ENCODE results near the gene CRK. TPM values are rescaled to one million over a fixed set of nuclear protein-coding genes. Genes with fewer than 3 reads are reported as not detected.
"Not testable (repeated sequence)": the region's sequence is repeated elsewhere in the genome, so short reads cannot be mapped to it uniquely, and the experiment has no call there.

The CRK gene
- total and polyA plus RNA-seq, 7 experiments from 2014 or later = 16.9 to 29.0 (median 20.9) TPM

DNA sequence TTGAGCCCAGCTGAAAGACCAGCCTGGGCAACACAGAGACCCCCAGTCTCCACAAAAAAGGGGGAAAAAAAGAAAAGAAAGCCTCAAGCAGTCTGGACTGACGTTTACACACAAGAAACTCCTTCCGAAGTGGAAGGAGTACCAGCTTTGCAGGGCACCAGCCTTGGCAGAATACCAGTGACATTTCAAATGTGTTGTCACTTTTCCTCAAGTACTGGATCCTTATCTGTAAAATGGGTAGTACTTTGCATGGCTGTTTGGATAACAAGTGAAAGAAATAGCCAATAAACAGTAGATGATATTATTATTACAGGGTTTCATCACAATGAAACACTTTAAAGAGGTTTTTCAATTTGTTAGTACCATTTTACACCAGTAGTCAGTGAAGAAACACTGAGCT, 70.2 kb downstream of the CRK start:
- Mint-ChIP-seq H3K27me3 (no peaks in the 10 kb centered on the region), H3K4me3 (peak overlapping the region in 6 of 10 donors; percentile 20 to 45 (median 30)), H3K4me1 (peaks cover 26 to 78% (median 58%) of the 10 kb centered on the region in 7 donors), H3K36me3 (no peaks in the 10 kb centered on the region), H3K9me3 (peaks cover 0 to 2% (median 0%) of the 10 kb centered on the region in 11 donors), H3K27ac (peak overlapping the region in 3 of 9 donors; percentile 28 to 76 (median 60))
- Histone ChIP-seq H3K27ac (ENCODE audit: low read depth, low read length) (no peak overlapping the region), H3K36me3 (ENCODE audit: control insufficient read depth in 2 of 3, insufficient read depth in 3 of 3, low read length in 3 of 3) (no peaks in the 10 kb centered on the region), H3K27me3 (ENCODE audit: control insufficient read depth in 2 of 2, insufficient read depth in 2 of 2, low read length in 2 of 2) (no peaks in the 10 kb centered on the region), H3K9me3 (ENCODE audit: control insufficient read depth in 2 of 3, low read length in 3 of 3) (no peaks in the 10 kb centered on the region), H3K4me1 (ENCODE audit: control insufficient read depth in 2 of 2, insufficient read depth in 2 of 2, low read length in 2 of 2) (peaks cover 48 to 62% of the 10 kb centered on the region in 2 donors), H3K4me3 (ENCODE audit: low read length) (no peak overlapping the region)
- ChIA-PET POLR2A (interaction anchor here (1.1 kb wide), 1 partner anchor 10 kb away, joined by 3 read pairs; no protein-coding TSS in a partner anchor), CTCF (no interaction called here)
- ATAC-seq (no peak), DNase-seq (no peak)
- intact Hi-C loops (cut with micrococcal nuclease) = no loop called here

DNA sequence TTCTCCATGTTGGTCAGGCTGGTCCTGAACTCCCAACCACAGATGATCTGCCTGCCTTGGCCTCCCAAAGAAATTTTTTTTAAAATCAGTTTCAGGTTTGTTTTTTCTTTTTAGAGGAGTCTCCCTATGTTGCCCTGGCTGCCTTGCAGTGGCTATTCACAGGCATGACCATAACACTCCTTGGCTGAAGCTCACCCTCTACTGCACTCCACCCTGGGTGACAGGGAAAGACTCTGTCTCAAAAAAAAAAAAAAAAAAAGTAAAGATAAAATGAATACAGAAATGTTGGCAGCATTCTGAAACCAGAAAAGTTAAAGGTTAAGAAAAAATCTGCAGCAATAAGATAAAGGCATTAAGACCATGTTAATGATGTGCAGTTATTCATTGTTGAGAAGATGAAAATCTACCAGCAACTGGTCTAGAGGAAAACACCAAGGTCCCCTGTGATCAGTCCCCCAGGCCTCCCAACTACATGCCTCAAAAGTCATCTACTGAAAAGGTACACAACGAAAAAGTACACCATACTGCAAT, 71.1 kb downstream of the CRK start:
- Histone ChIP-seq H3K4me3 (ENCODE audit: low read length) (no peak overlapping the region), H3K27me3 (ENCODE audit: control insufficient read depth in 2 of 2, insufficient read depth in 2 of 2, low read length in 2 of 2) (no peaks in the 10 kb centered on the region), H3K9me3 (ENCODE audit: control insufficient read depth in 2 of 3, low read length in 3 of 3) (no peaks in the 10 kb centered on the region), H3K27ac (ENCODE audit: low read depth, low read length) (no peak overlapping the region), H3K4me1 (ENCODE audit: control insufficient read depth in 2 of 2, insufficient read depth in 2 of 2, low read length in 2 of 2) (peaks cover 48 to 62% of the 10 kb centered on the region in 2 donors), H3K36me3 (ENCODE audit: control insufficient read depth in 2 of 3, insufficient read depth in 3 of 3, low read length in 3 of 3) (no peaks in the 10 kb centered on the region)
- Mint-ChIP-seq H3K4me3 (peak overlapping the region in 8 of 10 donors; percentile 2 to 63 (median 32)), H3K27ac (peak overlapping the region in 5 of 9 donors; percentile 41 to 76 (median 51)), H3K36me3 (no peaks in the 10 kb centered on the region), H3K4me1 (peaks cover 26 to 78% (median 59%) of the 10 kb centered on the region in 7 donors), H3K27me3 (no peaks in the 10 kb centered on the region), H3K9me3 (peaks cover 0 to 2% (median 0%) of the 10 kb centered on the region in 11 donors)
- DNase-seq (no peak), ATAC-seq (no peak)
- intact Hi-C loops (cut with micrococcal nuclease) = no loop called here
- ChIA-PET CTCF (no interaction called here), POLR2A (interaction anchor here (1.1 kb wide), 1 partner anchor 9 kb away, joined by 3 read pairs; no protein-coding TSS in a partner anchor)

- POLR2A ChIA-PET = interaction anchor here (0.6 to 1.5 kb wide), 4 partner anchors 14 to 386 kb away, joined by 3 to 5 read pairs (median 4); no protein-coding TSS in a partner anchor
- Histone ChIP-seq H3K27ac (ENCODE audit: low read depth, low read length) (no peak overlapping the region), H3K4me1 (ENCODE audit: control insufficient read depth in 2 of 2, insufficient read depth in 2 of 2, low read length in 2 of 2) (peaks cover 65 to 67% of the 10 kb centered on the region in 2 donors), H3K4me3 (ENCODE audit: low read length) (no peak overlapping the region), H3K27me3 (ENCODE audit: control insufficient read depth in 2 of 2, insufficient read depth in 2 of 2, low read length in 2 of 2) (no peaks in the 10 kb centered on the region), H3K36me3 (ENCODE audit: control insufficient read depth in 2 of 3, insufficient read depth in 3 of 3, low read length in 3 of 3) (peaks cover 0 to 4% (median 0%) of the 10 kb centered on the region in 3 experiments), H3K9me3 (ENCODE audit: control insufficient read depth in 2 of 3, low read length in 3 of 3) (no peaks in the 10 kb centered on the region)
- peak in 1 of 9 donors; percentile 35 for DNase-seq
- H3K9me3 Mint-ChIP-seq = no peaks in the 10 kb centered on the region
- H3K4me1 Mint-ChIP-seq = peaks cover 64 to 85% (median 68%) of the 10 kb centered on the region in 7 donors
- no peaks in the 10 kb centered on the region for H3K27me3 Mint-ChIP-seq
- ATAC-seq = peak; percentile 71
- peaks cover 0 to 5% (median 0%) of the 10 kb centered on the region in 5 donors for H3K36me3 Mint-ChIP-seq
- CTCF ChIA-PET = interaction anchor here (0.6 to 1.3 kb wide), 3 partner anchors 14 to 60 kb away, joined by 3 to 5 read pairs (median 4); no protein-coding TSS in a partner anchor
- peak overlapping the region; percentile 53 to 89 (median 83) for H3K27ac Mint-ChIP-seq
- intact Hi-C loops (cut with micrococcal nuclease) = no loop called here
- H3K4me3 Mint-ChIP-seq = peak overlapping the region in 9 of 10 donors; percentile 16 to 81 (median 55)
Measured at GRCh38 chr17:1379930-1380313, 76.1 kb downstream of the CRK start.

DNA sequence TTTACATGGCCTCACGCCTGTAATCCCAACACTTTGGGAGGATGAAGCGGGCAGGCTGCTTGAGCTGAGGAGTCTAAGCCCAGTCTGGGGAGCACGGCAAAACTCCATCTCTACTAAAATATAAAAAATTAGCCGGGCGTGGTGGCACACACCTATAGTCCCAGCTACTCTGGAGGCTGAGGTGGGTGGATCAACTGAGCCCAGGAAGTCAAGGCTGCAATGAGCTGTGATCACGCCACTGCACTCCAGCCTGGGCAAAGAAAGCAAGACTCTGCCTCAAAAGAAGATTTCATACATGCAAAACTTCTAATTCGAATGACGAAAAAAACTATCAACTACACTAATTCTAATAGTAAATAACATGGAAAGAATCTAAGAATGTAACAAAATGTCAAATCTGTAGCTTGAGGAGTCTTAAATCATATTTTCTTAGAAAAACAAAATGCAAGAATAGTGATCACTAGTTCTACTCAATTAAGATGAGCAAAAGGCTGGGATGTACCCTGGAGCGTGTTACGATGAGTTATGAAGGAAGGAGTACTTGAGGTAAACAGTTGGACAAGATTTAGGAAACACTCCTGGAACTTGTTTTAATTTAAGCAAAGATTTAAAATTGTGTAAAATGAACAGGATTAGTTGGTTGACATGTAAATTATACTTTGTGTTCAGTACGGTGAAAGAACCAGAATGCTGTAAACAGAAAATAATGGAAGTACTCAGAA, 76.7 kb downstream of the CRK start:
- CTCF ChIA-PET = interaction anchor here (0.7 to 1.3 kb wide), 3 partner anchors 14 to 277 kb away, joined by 3 to 4 read pairs (median 3); no protein-coding TSS in a partner anchor
- H3K4me1 Mint-ChIP-seq = peaks cover 69 to 88% (median 72%) of the 10 kb centered on the region in 7 donors

DNA sequence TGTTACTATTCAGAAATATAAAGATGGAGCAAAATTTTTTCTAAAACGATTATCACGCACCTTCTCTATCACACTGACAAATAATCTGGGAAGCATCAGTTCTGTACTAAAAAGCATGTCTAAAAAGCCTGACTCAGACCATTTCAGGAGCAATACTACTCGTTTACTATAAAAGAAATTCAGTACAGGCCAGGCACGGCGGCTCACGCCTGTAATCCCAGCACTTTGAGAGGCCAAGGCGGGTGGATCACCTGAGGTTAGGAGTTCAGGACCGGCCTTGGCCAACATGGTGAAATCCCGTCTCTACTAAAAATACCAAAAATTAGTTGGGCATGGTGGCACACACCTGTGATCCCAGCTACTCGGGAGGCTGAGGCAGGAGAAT, 77.6 kb downstream of the CRK start:
- POLR2A ChIA-PET = interaction anchor here (0.6 kb wide), 1 partner anchor 40 kb away, joined by 3 read pairs; no protein-coding TSS in a partner anchor
- peak overlapping the region in 7 of 10 donors; percentile 17 to 81 (median 56) for H3K4me3 Mint-ChIP-seq
- H3K4me1 Mint-ChIP-seq = peaks cover 70 to 94% (median 75%) of the 10 kb centered on the region in 7 donors
- ATAC-seq; H3K27me3 Mint-ChIP-seq; H3K36me3 ChIP-seq (ENCODE audit: control insufficient read depth in 2 of 3, insufficient read depth in 3 of 3, low read length in 3 of 3); H3K27me3 ChIP-seq (ENCODE audit: control insufficient read depth in 2 of 2, insufficient read depth in 2 of 2, low read length in 2 of 2); H3K27ac ChIP-seq (ENCODE audit: low read depth, low read length); H3K9me3 Mint-ChIP-seq; DNase-seq; H3K4me3 ChIP-seq (ENCODE audit: low read length); H3K9me3 ChIP-seq (ENCODE audit: control insufficient read depth in 2 of 3, low read length in 3 of 3); H3K36me3 Mint-ChIP-seq: not testable (repeated sequence)
- H3K27ac Mint-ChIP-seq = peak overlapping the region in 7 of 9 donors; percentile 15 to 88 (median 76)
- H3K4me1 ChIP-seq (ENCODE audit: control insufficient read depth in 2 of 2, insufficient read depth in 2 of 2, low read length in 2 of 2) = peaks cover 79 to 81% of the 10 kb centered on the region in 2 donors
- intact Hi-C loops (cut with micrococcal nuclease) = loop anchor here in 1 of 2 donors (1.0 kb wide), 1 partner anchor 20 kb away; no protein-coding TSS in a partner anchor
- CTCF ChIA-PET = interaction anchor here (0.7 to 2.7 kb wide), 2 partner anchors 13 to 55 kb away, joined by 3 to 10 read pairs; no protein-coding TSS in a partner anchor

More for the DNA sequence above, 76.7 kb downstream of the CRK start:
- no peaks in the 10 kb centered on the region for H3K9me3 ChIP-seq (ENCODE audit: control insufficient read depth in 2 of 3, low read length in 3 of 3)
- ATAC-seq = no peak
- peak overlapping the region; percentile 53 to 89 (median 73) for H3K27ac Mint-ChIP-seq
- no peaks in the 10 kb centered on the region for H3K27me3 ChIP-seq (ENCODE audit: control insufficient read depth in 2 of 2, insufficient read depth in 2 of 2, low read length in 2 of 2)
- intact Hi-C loops (cut with micrococcal nuclease) = no loop called here
- H3K36me3 Mint-ChIP-seq = peaks cover 0 to 5% (median 0%) of the 10 kb centered on the region in 5 donors
- H3K4me1 ChIP-seq (ENCODE audit: control insufficient read depth in 2 of 2, insufficient read depth in 2 of 2, low read length in 2 of 2) = peaks cover 71 to 72% of the 10 kb centered on the region in 2 donors
- no peaks in the 10 kb centered on the region for H3K9me3 Mint-ChIP-seq
- peak overlapping the region; percentile 24 for H3K27ac ChIP-seq (ENCODE audit: low read depth, low read length)
- H3K36me3 ChIP-seq (ENCODE audit: control insufficient read depth in 2 of 3, insufficient read depth in 3 of 3, low read length in 3 of 3) = peaks cover 0 to 4% (median 0%) of the 10 kb centered on the region in 3 experiments
- no peaks in the 10 kb centered on the region for H3K27me3 Mint-ChIP-seq
- no peak for DNase-seq
- no peak overlapping the region for H3K4me3 ChIP-seq (ENCODE audit: low read length)
- H3K4me3 Mint-ChIP-seq = peak overlapping the region; percentile 5 to 81 (median 53)
- POLR2A ChIA-PET = interaction anchor here (0.6 to 1.4 kb wide), 3 partner anchors 14 to 387 kb away, joined by 3 to 5 read pairs (median 4); no protein-coding TSS in a partner anchor

DNA sequence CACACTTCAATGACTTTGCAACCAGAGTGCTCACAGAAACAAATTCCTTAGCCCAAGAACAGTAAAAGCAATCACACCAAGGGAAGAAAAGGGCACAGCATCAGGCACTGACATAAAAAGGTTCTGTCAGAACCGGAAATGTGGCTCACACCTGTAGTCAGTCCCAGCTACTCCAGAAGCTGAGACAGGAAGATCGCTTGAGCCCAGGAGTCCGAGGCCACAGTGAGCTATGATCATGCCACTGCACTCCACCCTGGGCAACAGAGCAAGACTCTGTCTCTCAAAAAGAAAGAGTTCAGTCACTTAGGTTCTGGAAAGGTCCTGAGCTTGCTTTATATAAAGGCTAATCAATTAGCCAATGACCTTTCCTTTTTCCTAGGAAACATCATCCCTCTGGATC, 78.7 kb downstream of the CRK start:
- ChIA-PET CTCF (interaction anchor here (1.1 to 2.7 kb wide), 2 partner anchors 11 to 156 kb away, joined by 3 to 10 read pairs; no protein-coding TSS in a partner anchor), POLR2A (interaction anchor here (1.3 to 1.7 kb wide), 3 partner anchors 12 to 139 kb away, joined by 5 to 10 read pairs (median 7); partner anchors contain the start of gene INPP5K)
- H3K9me3 ChIP-seq (ENCODE audit: control insufficient read depth in 2 of 3, low read length in 3 of 3) = no peaks in the 10 kb centered on the region
- ATAC-seq (no peak), DNase-seq (no peak)
- Mint-ChIP-seq H3K27me3 (no peaks in the 10 kb centered on the region), H3K36me3 (peaks cover 0 to 5% (median 3%) of the 10 kb centered on the region in 5 donors), H3K4me3 (peak overlapping the region; percentile 45 to 81 (median 56)), H3K27ac (peak overlapping the region; percentile 24 to 88 (median 74)), H3K4me1 (peaks cover 70 to 97% (median 83%) of the 10 kb centered on the region in 7 donors), H3K9me3 (no peaks in the 10 kb centered on the region)
- peaks cover 74 to 80% of the 10 kb centered on the region in 2 donors for H3K4me1 ChIP-seq (ENCODE audit: control insufficient read depth in 2 of 2, insufficient read depth in 2 of 2, low read length in 2 of 2)
- intact Hi-C loops (cut with micrococcal nuclease) = loop anchor here in 1 of 2 donors (2.0 kb wide), 1 partner anchor 15 kb away; no protein-coding TSS in a partner anchor
- H3K36me3 ChIP-seq (ENCODE audit: control insufficient read depth in 2 of 3, insufficient read depth in 3 of 3, low read length in 3 of 3) = peaks cover 3 to 4% (median 3%) of the 10 kb centered on the region in 3 experiments
- no peak overlapping the region for H3K4me3 ChIP-seq (ENCODE audit: low read length)
- no peaks in the 10 kb centered on the region for H3K27me3 ChIP-seq (ENCODE audit: control insufficient read depth in 2 of 2, insufficient read depth in 2 of 2, low read length in 2 of 2)
- H3K27ac ChIP-seq (ENCODE audit: low read depth, low read length) = peak overlapping the region; percentile 44

All from naive thymus-derived CD4-positive, alpha-beta T cell (primary cell).